ENCODE data around the gene GZMA.

GRCh38 chr5:55146543-55147151, 44.2 kb downstream of the GZMA start:
- TF ChIP-seq, protein P1, sequence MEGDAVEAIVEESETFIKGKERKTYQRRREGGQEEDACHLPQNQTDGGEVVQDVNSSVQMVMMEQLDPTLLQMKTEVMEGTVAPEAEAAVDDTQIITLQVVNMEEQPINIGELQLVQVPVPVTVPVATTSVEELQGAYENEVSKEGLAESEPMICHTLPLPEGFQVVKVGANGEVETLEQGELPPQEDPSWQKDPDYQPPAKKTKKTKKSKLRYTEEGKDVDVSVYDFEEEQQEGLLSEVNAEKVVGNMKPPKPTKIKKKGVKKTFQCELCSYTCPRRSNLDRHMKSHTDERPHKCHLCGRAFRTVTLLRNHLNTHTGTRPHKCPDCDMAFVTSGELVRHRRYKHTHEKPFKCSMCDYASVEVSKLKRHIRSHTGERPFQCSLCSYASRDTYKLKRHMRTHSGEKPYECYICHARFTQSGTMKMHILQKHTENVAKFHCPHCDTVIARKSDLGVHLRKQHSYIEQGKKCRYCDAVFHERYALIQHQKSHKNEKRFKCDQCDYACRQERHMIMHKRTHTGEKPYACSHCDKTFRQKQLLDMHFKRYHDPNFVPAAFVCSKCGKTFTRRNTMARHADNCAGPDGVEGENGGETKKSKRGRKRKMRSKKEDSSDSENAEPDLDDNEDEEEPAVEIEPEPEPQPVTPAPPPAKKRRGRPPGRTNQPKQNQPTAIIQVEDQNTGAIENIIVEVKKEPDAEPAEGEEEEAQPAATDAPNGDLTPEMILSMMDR (IDR thresholded peaks at IDR 0.05; ENCODE audit: borderline replicate concordance, extremely low read depth, low read length, poor library complexity, severe bottlenecking): peak; percentile 98
- TF ChIP-seq EZH2 (IDR thresholded peaks at IDR 0.05; ENCODE audit: borderline replicate concordance, low read depth, low read length, severe bottlenecking): no peak
